ENCODE results near the gene CD2.

DNA sequence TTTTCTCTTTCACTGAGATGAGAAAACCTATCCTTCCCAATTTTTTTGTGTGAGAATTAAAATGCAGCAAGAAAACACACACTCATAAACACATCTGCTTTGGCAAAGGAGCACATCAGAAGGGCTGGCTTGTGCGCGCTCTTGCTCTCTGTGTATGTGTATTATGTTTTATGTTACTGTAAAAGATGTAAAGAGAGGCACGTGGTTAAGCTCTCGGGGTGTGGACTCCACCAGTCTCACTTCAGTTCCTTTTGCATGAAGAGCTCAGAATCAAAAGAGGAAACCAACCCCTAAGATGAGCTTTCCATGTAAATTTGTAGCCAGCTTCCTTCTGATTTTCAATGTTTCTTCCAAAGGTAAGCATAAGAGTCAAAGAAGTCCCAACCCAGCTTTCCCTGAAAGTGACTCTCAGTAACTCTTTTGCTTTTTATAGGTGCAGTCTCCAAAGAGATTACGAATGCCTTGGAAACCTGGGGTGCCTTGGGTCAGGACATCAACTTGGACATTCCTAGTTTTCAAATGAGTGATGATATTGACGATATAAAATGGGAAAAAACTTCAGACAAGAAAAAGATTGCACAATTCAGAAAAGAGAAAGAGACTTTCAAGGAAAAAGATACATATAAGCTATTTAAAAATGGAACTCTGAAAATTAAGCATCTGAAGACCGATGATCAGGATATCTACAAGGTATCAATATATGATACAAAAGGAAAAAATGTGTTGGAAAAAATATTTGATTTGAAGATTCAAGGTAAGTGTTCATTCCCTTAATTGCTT is at the start of gene CD2:
- TF ChIP-seq, protein P1, sequence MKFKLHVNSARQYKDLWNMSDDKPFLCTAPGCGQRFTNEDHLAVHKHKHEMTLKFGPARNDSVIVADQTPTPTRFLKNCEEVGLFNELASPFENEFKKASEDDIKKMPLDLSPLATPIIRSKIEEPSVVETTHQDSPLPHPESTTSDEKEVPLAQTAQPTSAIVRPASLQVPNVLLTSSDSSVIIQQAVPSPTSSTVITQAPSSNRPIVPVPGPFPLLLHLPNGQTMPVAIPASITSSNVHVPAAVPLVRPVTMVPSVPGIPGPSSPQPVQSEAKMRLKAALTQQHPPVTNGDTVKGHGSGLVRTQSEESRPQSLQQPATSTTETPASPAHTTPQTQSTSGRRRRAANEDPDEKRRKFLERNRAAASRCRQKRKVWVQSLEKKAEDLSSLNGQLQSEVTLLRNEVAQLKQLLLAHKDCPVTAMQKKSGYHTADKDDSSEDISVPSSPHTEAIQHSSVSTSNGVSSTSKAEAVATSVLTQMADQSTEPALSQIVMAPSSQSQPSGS (IDR thresholded peaks at IDR 0.05; ENCODE audit: low read length), result no peak
- no peak for TF ChIP-seq ATF3 (IDR thresholded peaks at IDR 0.05; ENCODE audit: insufficient read depth, low read depth, low read length)
- TF ChIP-seq, protein P2, sequence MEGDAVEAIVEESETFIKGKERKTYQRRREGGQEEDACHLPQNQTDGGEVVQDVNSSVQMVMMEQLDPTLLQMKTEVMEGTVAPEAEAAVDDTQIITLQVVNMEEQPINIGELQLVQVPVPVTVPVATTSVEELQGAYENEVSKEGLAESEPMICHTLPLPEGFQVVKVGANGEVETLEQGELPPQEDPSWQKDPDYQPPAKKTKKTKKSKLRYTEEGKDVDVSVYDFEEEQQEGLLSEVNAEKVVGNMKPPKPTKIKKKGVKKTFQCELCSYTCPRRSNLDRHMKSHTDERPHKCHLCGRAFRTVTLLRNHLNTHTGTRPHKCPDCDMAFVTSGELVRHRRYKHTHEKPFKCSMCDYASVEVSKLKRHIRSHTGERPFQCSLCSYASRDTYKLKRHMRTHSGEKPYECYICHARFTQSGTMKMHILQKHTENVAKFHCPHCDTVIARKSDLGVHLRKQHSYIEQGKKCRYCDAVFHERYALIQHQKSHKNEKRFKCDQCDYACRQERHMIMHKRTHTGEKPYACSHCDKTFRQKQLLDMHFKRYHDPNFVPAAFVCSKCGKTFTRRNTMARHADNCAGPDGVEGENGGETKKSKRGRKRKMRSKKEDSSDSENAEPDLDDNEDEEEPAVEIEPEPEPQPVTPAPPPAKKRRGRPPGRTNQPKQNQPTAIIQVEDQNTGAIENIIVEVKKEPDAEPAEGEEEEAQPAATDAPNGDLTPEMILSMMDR (IDR thresholded peaks at IDR 0.05; ENCODE audit: control extremely low read depth in 1 of 3, insufficient read depth in 1 of 3, low read depth in 1 of 3, low read length in 3 of 3), result no peak
- no peak for TF ChIP-seq RFX5 (IDR thresholded peaks at IDR 0.05; ENCODE audit: borderline replicate concordance, low read depth, low read length)
- TF ChIP-seq POLR2AphosphoS5 (IDR thresholded peaks at IDR 0.05; ENCODE audit: low read depth, low read length), result no peak
- no peak for TF ChIP-seq RBBP5 (IDR thresholded peaks at IDR 0.05; ENCODE audit: borderline replicate concordance, low read depth, low read length)
- TF ChIP-seq SRF (IDR thresholded peaks at IDR 0.05; ENCODE audit: low read depth, low read length), result no peak
- no peak for TF ChIP-seq EZH2 (IDR thresholded peaks at IDR 0.05; ENCODE audit: low read depth, low read length, severe bottlenecking)
- TF ChIP-seq GABPA (IDR thresholded peaks at IDR 0.05; ENCODE audit: borderline replicate concordance, insufficient read depth, low read length), result no peak
- TF ChIP-seq NRF1 (IDR thresholded peaks at IDR 0.05; ENCODE audit: low read depth, low read length), result no peak
- no peak for TF ChIP-seq RAD21 (IDR thresholded peaks at IDR 0.05 in 1 of 2, conservative IDR thresholded peaks at IDR 0.05 in 1 of 2; ENCODE audit: low read depth in 2 of 2, low read length in 2 of 2)
- TF ChIP-seq GTF2F1 (IDR thresholded peaks at IDR 0.05; ENCODE audit: borderline replicate concordance, low read depth, low read length), result no peak

Measured in H1 (cell line).